GM19463 (cell line): Measurements from ENCODE around the gene SIGLEC10.
"Not testable (repeated sequence)": the region's sequence is repeated elsewhere in the genome, so short reads cannot be mapped to it uniquely, and the experiment has no call there.

Experiments
- ATAC-seq: cut with Tn5 transposase; IDR thresholded peaks from one replicate; pipeline ENCODE4 v1.9.1; 2021; ENCODE audit warnings: mild to moderate bottlenecking, moderate library complexity; ENCODE audit not compliant: unreplicated experiment

SIGLEC10 gene, protein sequence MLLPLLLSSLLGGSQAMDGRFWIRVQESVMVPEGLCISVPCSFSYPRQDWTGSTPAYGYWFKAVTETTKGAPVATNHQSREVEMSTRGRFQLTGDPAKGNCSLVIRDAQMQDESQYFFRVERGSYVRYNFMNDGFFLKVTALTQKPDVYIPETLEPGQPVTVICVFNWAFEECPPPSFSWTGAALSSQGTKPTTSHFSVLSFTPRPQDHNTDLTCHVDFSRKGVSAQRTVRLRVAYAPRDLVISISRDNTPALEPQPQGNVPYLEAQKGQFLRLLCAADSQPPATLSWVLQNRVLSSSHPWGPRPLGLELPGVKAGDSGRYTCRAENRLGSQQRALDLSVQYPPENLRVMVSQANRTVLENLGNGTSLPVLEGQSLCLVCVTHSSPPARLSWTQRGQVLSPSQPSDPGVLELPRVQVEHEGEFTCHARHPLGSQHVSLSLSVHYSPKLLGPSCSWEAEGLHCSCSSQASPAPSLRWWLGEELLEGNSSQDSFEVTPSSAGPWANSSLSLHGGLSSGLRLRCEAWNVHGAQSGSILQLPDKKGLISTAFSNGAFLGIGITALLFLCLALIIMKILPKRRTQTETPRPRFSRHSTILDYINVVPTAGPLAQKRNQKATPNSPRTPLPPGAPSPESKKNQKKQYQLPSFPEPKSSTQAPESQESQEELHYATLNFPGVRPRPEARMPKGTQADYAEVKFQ

DNA sequence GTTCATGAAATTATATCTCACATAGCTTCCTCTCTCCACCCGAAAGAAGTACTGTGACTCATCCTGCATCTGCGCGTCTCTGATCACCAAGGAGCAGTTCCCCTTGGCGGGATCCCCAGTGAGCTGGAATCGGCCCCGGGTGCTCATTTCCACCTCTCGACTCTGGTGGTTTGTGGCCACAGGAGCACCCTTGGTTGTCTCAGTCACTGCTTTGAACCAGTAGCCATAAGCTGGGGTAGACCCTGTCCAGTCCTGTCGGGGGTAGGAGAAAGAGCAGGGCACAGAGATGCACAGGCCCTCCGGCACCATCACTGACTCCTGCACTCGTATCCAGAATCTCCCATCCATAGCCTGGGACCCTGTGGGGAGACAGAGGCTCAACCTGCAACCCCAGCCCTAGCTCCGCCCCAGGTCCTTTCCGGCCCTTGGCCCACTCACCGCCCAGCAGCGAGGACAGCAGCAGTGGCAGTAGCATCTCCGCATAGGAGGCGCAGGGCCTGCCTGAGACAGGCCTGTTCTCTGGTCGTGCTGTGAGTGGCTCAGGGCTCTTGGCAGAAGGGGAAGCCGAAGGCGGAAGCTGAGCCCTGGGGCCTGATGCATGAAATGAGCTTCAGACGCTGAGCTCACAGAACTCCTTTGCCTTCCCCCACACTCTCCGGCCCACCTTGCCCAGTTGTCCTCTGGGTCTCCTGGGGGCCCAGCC is at the start of gene SIGLEC10:
Gene SIGLEC10 (minus strand): TSS at position 536 of the 703 bp plus-strand sequence. CDS start 61 bp downstream, at position 475.
- ATAC-seq = peak; percentile 69

DNA sequence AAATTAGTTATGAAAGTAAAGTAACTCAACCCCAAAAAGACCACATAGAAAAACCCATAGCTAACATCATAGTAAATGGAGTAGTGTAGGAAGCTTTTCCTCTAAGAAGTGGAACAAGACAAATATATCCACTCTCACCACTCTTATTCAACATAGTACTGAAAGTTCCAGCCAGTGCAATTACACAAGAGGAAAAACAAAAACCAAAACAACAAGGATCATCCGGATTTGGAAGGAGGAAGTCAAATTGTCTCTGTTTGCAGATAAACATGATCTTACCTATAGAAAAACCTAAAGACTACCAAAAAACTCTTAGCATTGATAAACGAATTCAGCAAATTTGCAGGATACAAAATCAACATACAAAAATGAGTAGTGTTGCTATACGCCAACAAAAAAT is 49.3 kb upstream of the SIGLEC10 start:
- ATAC-seq = no peak

DNA sequence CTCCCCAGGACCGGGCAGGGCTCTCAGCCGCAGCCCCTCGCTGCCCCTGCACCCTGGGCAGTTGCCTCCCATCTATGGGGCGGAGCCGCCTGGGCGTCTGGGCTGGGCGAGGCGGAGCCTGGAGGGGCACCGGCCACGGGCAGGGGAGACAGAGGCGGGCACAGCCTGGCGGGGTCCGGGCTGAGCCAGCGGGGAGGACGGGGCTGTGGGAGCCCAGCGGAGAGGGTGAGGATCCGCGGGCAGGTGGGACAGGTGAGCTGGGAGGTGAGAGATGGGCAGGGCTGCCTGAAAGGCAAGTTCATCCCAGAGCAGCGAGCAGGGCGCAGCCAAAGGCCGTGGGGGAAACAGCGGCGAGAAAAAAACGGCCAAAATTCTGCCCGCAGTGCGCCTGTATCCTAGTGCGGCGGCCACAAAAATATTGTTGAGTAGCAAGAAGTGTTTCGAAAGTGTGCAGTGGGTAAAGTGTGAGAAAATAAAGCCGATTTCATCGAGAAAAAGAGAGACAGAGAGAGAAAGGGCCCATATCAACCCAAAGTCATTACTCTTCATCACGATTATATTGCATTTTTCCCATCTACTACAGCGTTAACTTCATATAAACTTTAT is 46.6 kb upstream of the SIGLEC10 start:
- ATAC-seq = not testable (repeated sequence)

DNA sequence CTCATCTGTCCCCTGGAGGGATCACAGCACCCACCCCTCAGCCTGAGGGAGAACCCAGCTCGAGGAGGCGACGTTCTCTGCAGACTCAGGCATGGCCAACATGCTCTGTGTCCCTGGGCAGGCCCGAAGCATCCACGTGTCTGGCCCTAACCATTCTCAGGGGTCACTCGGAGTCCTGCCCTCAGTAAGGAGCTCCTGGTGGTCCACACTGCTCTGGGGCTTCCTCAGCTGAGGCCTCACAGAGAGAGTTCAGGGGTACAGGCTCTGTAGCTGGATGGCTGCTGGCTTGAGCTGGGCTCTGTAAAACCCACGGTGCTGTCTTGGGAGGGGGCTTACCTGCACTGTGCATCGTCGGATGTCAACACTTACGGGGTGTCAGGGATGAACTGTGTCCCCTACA is 45.2 kb upstream of the SIGLEC10 start:
- ATAC-seq = no peak

DNA sequence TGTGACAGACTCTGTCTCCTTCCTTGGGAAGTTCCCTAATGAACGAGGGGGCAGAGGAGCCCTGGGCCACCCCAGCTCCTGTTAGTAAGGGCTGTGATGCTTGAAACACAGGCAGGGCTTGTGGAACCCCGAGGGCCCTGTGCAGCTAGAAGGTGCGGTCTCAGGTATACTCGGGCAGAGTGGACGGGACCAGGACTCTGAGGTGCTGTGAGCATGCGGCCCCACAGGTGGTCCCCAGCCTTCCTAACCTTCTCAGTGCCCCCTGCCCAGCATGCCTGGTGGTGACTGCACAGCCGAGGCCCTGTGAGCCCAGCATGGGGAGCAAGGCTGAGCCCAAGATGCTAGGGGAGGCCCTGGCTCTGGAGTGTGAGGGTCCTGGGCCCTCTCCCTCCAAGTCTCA is 44.8 kb upstream of the SIGLEC10 start:
- no peak for ATAC-seq

DNA sequence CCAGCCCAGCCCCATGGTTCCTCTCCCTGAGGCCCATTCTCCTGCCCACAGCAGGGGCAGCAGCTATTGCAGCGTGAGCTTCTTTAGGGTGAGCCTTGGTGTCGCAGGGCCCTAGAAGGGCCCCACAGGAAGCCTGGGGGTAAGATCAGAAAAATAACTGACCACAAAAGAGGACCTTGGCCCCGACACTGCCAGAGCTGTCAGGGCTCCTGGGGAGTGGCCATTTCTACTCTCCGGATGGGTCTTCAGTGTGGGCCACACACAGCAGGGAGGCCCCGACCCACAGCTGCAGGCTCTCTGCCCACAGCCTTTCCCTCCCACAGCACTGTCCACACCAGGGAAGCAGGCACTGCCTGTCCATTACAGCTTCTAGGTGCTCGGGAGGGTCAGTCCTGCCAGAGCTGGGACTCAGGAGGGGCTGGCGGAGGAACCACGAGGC is 44.3 kb upstream of the SIGLEC10 start:
- no peak for ATAC-seq

DNA sequence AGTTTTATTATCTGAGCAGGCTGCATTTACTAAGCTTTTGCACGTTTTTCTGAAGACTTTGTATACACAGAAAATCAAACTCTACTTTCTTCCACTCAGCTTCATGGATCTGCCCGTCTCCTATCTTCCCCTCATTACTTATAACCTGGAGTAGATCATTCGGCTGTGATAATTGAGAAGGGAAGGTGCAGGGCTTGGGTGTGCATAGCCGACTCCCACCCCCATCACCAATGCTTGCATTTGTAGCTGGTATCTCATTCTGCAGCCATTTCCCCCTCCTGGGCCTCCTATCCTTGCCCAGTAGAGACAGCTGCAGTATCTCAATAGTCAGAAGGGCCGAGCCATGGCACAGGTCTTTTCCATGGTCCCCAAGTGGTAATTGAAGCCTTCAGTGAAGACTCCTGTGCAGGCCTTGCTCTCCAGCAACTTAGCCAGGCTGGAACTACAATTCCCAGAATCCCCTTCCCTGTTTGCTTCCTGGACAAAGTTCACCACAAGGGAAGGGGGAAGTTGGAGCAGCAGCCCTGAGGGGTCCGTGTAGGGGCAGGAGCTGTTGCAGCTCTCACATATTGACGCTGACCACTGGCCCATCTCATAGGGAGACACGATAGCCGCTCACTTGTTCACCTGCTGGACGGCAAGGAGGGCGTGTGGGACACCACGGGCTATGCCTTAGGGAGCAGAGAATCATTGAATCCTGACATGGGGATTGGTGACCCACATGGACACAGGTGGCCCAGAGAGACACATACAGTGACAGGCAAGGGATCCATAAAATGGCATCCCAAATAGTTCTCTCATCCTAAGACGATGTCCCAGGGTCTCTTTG is 42.9 kb upstream of the SIGLEC10 start:
- ATAC-seq = no peak

DNA sequence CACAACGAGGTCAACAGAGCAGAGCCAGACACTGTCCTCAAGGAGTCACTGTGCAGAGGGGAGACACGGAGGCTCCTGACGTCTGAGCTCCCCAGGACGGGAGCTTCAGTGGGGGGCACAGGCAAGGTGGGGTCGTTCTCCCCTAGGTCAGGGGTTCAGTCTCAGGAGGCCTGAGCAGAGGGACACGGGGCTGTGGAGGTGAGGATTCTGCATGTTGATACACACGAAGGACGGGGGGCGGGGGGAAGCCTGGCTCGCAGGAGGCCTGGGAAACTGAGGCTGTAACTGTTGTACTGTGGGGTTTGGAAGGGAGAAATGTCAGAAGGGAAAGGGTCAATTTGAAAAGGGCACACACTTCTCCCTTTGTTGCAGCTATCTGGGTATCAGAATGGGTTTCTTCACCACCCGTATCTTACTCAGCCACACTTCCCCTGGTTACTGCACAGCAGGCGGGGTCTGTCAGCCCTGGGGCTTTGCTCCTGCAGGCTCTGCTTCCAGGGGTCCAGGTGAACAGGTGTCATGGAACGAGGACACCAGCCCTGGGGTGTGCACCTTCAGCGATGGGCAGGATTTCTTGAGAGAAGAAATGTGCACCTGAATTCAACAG is 41.6 kb upstream of the SIGLEC10 start:
- no peak for ATAC-seq

DNA sequence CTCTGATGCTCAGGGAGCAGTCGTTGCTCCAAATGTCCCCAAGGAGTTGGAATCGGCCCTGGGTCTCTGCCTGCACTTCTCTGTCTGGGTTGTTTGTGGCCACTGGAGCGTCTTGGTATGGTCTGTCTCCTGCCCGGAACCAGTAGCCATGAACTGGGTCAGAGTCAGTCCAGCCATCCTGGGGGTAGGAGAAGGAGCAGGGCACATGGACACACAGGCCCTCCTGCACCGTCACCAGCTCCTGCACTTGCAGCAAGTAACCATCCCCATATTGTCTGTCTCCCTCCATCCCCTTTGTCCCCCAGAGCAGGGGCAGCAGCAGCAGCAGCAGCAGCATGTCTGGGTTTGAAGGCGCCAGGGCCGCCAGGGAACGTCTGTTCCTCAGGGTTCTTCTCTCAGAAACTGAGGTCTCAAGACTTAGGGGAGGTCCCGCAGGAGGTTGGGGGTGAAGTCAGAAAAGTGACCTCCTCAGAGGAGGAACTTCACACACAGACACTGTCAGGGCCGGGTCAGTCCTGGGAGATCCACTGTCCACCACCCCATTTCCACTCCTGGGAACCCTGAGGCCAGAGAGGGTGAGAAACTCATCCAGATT is 40.7 kb upstream of the SIGLEC10 start, which contains the start of gene SIGLEC8:
Gene SIGLEC8 (minus strand): TSS at position 404 of the 595 bp plus-strand sequence. CDS start 67 bp downstream, at position 337.
- ATAC-seq = no peak

DNA sequence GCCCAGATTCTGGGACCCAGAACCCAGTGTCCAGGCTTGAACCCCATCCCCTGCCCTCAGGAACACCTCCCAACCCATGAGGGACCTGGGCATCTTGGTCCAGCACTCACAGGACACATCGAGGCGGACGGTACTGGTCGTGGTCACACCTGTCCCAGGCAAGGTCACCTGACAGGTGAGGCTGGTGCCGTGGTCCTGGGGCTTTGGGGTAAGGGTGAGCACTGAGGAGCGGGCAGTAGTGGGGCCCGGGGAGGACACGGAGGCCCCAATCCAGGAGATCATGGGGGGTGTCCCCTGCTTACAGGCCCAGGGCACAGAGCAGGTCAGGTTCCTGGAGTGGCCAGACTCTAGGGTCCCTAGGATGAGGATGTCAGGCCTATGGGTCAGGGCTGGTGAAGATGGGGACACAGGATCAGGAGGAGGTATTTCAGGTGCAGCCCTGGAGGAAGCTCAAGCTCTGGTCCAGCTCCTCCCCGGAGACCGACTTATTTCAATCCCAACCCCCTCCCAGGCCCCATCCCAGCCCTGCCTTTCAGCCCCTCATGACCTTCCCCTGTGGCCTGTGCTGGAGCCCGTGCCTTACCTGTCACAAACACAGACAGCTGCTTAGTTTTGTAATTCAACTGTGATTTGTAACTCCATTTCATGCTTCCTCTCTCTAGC is 40.0 kb upstream of the SIGLEC10 start:
- ATAC-seq = no peak

DNA sequence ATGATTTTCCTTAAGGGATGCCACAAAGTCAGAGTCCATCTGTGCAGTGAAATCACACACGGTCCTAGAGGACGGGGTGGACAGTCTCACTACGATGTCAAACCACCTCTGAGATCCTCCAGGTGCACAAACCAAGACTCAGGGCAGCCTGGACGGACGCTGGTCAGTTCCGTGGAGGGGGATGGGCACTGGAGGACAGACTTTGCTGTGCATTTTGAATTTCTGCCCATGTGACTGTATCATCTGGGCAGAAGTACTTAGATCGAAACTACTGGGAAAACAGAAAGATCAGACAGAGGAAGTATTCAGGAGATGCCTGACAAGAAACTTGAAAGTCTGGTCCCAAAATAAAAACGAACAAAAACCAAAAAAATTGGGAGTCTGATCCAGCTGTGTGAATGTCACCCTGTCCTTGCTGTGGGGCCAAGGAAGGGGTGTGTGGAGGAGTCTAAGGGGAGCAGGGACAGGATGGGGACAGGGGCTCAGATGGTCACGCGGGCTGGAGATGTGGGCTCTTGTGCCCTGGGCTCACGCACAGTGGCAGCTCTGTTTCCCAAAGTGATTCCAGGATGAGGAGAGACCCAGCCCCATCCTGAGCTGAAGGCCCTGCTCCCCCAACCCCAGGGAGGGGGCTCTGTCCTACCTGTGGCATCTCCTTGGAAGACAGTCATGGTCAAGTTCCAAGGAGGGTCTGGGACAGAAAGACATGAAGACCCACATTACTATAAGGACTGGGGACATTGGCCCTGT is 39.3 kb upstream of the SIGLEC10 start:
- ATAC-seq = no peak

DNA sequence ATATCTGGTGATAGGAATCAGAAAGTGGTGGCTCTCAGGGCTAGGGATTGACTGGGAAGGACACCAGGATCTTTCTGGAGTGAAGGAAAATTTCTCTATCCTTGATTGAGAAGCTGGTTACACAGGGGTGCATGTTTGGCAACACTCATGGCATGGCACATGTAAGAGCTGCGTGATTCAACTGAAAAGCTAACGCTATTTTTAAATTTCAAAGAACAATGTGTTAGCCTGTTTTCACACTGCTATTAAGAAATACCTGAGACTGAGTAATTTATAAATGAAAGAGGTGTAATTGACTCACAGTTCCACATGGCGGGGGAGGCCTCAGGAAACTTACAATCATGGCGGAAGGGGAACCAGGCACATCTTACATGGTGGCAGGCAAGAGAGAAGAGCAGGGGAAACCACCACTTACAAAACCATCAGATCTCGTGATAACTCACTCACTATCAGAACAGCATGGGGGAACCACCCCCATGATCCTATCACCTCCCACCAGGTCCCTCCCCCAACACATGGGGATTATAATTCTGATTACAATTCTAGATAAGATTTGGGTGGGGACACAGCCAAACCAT is 33.4 kb upstream of the SIGLEC10 start:
- ATAC-seq = no peak

DNA sequence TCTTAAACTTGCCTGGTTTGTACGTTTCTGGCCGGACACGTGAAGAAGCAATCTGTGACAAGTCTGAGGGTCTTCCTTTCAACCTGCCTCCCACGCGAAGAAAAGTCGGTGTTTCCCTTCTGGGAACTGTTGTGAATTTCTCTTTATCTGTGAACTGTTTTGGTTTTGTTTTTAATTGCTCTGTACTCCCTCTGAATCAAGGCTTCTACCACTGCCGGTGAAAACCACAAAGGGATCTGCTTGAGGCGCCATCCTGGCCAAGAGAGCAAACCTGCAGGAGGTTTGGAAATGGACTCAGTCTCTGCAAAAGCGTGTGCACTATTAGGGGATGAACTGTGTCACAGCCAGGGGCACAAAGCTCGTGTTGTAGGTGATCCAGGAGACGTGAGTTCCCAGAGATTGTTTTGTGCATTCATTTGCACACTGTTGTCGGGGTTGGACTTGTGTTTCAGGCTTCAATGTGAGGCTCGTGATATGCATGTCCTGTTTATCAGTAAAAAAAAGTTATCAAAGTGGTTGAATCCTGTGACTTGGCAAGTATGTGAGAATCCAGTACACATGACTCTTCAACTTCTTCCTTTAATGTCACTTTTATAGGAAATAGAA is 31.1 kb upstream of the SIGLEC10 start:
- ATAC-seq = no peak

DNA sequence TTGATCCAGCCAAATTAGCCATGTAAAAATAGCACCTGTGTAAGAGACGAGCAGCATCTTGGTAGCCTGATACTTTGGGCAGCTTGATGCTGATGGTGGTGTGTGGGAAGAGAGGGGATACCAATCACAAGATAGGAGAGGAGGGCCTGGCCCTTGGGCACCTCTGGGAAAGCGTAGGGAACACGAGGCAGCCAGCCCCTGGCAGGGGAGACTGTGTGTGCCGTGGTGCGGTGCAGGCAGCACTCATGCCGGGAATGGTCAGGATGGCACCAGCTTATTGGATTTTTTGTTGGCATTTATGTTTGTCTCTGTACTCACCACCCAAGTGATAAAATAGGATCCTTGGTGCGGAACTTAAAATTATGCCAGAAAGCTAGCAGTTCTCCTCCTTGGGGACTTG is 30.6 kb upstream of the SIGLEC10 start:
- ATAC-seq = no peak

DNA sequence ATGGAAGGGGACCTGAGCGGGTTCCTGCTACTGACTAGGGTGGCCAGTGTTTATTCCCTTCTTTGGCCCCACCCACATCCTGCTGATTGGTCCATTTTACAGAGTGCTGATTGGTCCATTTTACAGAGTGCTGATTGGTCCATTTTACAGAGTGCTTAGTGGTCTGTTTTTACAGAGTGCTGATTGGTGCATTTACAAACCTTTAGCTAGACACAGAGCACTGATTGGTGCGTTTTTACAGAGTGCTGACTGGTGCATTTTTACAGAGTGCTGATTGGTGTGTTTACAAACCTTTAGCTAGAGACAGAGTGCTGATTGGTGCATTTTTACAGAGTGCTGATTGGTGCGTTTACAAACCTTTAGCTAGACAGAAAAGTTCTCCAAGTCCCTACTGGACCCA is 30.1 kb upstream of the SIGLEC10 start:
- ATAC-seq = not testable (repeated sequence)

DNA sequence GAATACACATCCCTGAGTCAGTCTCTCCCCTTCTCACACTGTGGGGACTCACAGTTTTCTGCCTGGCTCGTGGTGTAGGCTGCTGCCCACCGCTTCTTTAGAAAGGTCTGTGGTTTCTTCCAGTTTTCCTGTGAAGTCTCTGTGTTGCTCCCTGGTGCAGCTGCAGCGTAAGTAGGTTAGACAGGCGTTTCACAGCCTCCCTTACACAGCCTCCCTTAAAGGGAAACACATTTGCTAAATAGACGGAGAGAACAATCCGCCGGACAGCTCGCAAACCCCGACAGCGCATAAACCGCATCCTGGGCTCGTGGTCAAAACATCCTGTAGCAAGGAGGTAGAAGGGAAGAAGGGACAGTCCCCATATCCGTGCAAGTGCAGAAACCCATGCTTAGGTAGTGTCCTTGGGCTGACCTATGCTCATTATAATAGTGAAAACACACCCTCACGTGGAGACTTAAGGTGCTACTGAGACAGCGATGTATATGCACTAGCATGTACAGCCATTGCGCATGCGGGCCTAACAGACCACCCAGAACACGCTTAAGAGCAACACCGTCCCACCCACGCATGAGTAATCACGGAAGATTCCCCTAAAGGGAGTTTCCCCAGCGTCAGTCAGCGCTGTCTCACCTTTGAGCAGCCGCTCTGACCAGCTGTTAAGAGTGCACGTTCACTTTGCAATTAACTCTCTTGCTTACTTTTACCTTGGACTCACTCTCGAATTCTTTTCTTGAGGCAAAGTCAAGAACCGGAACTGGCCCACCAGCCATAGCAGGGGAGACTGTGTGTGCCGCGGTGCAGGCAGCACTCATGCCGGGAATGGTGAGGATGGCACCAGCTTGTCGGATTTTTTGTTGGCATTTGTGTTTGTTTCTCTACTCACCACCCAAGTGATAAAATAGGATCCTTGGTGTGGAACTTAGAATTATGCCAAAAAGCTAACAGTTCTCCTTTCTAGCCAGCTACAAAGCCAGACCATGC is 24.3 kb upstream of the SIGLEC10 start:
- peak; percentile 91 for ATAC-seq
